SH-SY5Y (cell line): ENCODE measurements around the gene AMHR2.

Experiments
- GATA2 ChIP-seq: IDR thresholded peaks from 2 replicates; pipeline ENCODE4 v1.6.1; 2011; ENCODE audit warnings: mild to moderate bottlenecking, low read depth, low read length
- GATA3 ChIP-seq: IDR thresholded peaks from 2 replicates; pipeline ENCODE4 v1.6.1; 2011; ENCODE audit warnings: low read depth, mild to moderate bottlenecking, low read length, moderate library complexity

The AMHR2 gene

DNA sequence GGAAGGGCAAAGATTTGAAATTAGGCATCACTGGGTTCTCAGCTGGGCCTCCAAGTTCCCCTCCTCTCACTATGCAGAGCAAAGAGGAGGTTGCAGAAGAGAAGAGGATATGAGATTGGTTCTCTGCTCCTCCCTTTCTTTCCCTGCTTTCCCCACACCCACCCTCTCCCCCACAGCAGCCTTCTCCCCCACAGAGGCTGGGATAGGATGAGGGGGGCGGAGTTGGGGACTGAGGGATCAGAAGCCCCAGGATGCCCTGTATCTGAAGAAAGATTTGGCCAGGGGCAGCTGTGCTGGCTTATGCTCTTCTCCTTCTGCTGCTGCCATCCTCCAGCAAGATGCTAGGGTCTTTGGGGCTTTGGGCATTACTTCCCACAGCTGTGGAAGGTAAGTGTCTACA, at the start of gene AMHR2:
Gene AMHR2 (plus strand): TSS at position 259 of the 400 bp plus-strand sequence. CDS start 80 bp downstream, at position 339.
- TF ChIP-seq GATA3 (no peak), GATA2 (no peak)

DNA sequence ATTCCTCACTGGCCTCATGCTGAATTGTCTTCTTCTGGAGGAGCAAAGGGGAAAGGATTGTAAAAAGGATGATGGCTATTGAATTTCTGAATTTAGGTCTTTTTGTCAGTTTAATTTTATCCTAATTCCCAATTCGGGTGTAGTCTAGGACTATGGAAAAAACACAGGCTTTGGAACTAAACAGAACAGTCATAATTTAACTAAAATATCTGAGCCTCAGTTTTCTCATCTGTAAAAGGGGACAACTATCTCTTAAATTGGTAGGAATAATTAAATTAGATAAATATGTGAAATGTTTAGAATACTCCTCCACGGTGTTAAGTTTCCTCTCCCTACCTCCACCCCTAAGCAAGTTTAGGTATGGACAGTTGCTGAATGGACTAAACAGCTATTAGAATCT, 46.9 kb upstream of the AMHR2 start:
- TF ChIP-seq GATA2 (no peak), GATA3 (no peak)

DNA sequence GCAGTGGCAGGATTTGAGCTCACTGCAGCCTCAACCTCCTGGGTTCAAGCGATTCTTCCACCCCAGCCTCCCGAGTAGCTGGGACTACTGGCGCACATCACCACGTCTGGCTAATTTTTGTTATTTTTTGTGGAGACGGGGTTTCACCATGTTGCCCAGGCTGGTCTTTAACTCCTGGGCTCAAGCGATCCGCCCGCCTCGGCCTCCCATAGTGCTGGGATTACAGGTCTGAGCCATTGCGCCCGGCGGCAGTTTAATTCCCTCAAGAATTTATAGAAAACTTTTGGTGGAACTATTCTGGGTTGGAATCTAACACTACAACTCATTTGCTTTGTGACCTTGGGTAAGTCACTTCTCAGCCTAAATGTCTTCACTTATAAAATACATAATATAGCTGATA, 45.4 kb upstream of the AMHR2 start:
- TF ChIP-seq GATA3: no peak
- no peak for TF ChIP-seq GATA2

DNA sequence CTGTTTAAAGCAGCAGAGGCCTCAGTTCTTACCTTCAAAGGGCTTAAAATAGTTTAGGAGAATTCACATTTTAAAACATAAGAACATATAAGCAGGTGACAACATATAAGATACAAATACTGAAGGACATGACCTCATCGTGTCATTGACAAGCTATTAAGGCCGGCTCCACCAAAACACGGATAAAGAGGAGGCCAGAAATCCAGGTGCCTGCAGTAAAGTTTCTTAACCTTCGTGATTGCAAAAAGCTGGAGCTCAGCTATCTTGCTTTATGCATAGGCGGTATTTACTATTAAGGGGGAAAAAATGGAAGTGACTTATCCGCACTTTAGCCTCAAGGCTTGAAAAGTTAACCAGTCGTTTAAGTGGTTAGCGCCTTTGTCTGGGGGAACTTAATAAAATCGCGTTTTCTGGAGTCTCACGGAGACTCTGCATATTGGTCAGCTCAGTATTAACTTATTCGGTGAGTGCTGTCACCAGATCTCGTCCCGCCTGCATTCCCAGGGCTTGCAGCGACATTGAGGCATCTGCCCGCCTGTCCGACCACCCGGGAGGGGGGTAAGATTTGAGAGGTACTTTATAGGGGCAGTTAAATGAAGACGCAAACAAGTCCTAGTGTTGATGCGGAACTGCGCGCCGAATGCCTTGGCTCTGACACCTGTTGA, 44.8 kb upstream of the AMHR2 start:
- TF ChIP-seq GATA2 (no peak), GATA3 (no peak)

DNA sequence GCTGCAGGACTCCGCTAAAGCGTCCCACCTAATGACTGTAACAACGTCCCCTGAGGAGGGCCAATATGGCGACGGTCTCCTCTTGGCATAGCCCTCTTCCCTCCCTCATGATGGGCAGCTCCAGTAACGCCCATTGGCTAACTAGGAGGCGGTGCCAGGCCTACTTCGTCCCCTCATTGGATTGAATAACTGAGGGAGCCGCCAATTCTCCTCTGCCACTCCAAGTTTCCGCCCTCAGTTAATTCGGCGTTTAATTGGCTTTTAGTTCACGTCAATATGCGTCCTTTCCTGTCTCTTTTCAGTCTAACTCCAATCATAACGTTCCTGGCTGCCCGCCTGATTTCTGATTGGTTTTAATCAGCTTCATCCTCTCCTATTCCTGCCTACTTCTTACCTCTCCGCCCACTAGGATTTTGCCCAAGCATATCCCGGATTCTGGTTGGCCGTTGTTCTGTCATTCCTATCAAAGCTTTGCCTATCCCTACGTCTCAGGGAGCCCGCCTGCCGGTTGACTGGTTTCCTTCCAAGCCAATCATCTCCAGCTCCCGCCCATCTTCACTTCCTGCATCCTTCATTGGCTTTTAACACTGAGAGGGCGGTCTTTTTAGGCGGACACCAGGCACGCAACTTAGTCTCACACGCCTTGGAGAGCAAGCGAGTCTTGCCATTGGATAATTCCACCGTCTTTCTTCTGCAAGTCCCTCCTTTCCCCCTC, 44.1 kb upstream of the AMHR2 start:
- no peak for TF ChIP-seq GATA3
- TF ChIP-seq GATA2: no peak

DNA sequence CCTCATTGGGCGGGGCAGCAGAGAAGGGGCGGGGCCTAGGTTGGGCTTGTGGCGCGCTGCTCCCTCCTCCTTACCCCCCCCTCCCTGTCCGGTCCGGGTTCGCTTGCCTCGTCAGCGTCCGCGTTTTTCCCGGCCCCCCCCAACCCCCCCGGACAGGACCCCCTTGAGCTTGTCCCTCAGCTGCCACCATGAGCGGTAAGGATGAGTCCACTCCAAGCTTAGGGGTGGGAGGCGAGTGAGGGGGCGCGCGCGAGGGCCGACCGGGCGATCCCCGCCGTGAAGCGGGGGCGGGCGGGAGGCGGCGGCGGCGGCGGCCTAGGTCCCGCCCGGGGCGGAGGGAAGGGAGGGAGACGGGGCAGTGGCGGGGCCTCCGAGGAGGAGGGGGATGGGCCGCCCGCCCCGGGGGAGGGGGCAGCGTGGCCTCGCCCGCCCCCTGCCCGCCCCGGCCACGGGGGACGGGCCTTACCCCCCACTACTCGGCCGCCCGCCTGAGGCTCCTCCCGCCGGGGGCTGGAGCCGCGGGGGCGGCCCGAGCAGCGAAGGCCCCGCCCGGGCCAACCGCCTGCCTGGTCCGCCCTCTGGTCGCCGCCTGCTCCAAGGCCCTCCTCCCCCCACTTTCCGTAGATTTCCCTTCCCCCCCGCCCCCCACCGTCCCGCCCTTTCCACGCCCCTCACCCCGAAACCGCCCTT, 43.4 kb upstream of the AMHR2 start, which contains the start of gene SP1:
Gene SP1 (plus strand): TSS at position 73 of the 690 bp plus-strand sequence. CDS start 116 bp downstream, at position 189.
- no peak for TF ChIP-seq GATA3
- no peak for TF ChIP-seq GATA2

DNA sequence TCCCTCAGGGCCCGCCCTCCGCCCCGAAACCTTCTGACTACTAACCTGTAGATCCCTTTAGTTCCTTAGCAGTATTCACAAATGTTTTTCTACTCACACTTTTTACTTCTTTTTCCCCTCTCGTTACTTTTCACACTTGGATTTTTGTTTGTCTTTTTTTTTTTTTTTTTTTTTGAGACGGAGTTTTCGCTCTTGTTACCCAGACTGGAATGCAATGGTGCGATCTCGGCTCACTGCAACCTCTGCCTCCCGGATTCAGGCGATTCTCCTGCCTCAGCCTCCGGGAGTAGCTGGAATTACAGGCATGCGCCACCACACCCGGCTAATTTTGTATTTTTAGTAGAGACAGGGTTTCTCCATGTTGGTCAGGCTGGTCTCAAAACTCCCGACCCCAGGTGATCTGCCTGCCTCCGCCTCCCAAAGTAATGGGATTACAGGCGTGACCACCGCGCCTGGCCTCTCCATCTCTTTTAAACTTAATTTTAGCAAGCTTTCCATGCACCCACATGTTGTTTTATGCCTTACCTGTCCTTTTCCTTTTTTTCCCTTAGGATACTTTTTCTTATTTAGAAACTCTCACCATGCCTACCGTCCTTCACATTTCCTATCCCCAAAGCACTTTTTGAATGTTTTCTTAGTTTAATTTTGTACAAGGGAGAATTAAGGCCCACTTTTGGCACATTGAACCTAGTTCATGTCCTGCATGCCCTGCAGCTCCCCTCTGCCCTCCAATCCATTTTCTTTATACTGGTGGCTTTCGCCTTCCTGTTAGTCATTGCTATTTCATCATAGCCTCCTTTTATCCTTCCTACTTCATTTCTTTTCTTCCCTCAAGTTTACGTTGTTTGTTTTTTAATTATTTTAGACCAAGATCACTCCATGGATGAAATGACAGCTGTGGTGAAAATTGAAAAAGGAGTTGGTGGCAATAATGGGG, 42.6 kb upstream of the AMHR2 start:
- no peak for TF ChIP-seq GATA3
- TF ChIP-seq GATA2: no peak

DNA sequence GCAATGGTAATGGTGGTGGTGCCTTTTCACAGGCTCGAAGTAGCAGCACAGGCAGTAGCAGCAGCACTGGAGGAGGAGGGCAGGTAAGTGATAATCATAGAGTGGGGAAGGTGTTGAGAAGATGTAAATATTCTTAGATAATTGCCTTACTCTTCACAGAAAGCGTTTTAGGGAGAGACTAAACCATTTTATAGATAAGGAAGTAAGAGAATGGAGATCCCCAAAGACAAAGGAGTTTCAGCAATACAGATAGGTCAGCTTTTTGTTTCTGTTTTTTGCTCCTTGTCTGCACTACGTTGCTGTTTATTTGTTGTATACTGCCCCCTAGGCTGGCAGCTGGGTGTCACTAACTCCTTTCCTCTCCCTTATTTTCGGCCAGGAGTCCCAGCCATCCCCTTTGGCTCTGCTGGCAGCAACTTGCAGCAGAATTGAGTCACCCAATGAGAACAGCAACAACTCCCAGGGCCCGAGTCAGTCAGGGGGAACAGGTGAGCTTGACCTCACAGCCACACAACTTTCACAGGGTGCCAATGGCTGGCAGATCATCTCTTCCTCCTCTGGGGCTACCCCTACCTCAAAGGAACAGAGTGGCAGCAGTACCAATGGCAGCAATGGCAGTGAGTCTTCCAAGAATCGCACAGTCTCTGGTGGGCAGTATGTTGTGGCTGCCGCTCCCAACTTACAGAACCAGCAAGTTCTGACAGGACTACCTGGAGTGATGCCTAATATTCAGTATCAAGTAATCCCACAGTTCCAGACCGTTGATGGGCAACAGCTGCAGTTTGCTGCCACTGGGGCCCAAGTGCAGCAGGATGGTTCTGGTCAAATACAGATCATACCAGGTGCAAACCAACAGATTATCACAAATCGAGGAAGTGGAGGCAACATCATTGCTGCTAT, 41.7 kb upstream of the AMHR2 start:
- TF ChIP-seq GATA3 (no peak), GATA2 (no peak)

DNA sequence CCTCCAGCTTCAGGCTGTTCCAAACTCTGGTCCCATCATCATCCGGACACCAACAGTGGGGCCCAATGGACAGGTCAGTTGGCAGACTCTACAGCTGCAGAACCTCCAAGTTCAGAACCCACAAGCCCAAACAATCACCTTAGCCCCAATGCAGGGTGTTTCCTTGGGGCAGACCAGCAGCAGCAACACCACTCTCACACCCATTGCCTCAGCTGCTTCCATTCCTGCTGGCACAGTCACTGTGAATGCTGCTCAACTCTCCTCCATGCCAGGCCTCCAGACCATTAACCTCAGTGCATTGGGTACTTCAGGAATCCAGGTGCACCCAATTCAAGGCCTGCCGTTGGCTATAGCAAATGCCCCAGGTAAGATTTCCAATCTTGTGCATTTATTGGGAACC, 40.4 kb upstream of the AMHR2 start:
- TF ChIP-seq GATA3 (no peak), GATA2 (no peak)

DNA sequence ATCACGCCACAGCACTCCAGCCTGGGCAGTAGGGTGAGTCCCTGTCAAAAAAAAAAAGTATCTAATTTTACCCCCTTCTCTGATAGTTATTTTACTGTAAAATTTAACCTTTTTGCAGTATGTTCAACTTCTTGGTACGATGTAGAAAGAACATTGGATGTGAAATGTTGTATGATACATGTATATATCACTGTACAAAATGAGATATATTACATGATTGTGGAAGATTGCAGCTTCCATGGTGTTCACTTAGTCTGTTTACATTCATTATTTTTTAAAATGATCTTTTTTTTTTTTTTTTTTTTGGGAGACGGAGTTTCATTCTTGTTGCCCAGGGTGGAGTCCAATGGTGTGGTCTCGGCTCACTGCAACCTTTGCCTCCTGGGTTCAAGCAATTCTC, 34.7 kb upstream of the AMHR2 start:
- no peak for TF ChIP-seq GATA3
- no peak for TF ChIP-seq GATA2

DNA sequence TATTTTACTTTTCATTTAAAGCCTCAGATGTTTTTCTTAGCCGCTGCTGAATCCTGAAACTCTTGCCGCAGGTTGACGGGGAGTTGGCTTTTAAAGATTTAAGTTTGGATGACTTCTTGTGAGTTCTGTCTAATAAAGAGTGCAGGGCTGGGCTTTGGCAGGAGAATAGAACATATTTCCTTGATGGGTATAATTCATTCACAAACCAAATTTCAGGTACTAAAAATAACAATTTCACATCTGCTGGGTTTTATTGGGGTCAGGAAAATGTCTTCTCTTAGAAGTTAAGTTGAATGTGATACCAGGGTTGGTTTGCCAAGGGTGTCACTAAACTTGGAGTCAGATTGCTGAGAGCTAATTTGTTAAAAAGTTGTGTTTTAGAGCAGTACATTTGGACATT, 34.0 kb upstream of the AMHR2 start:
- TF ChIP-seq GATA2: no peak
- no peak for TF ChIP-seq GATA3

DNA sequence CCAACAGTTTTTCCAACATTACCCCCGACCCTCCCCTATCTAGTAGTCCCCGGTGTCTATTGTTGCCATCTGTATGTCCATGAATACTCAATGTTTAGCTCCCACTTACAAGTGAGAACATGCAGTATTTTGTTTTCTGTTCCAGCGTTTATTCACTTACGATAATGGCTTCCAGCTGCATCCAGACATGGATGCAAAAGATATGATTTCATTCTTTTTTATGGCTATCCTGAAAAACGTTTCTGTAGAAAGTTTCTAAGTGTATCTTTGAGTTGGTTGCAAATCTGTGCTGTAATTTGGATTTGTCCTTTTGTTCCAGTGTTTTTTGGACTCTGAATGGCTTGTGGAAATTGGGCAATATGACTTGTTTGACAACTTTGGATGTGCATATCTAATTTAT, 31.9 kb upstream of the AMHR2 start:
- TF ChIP-seq GATA3: no peak
- TF ChIP-seq GATA2: peak; percentile 24; the same call in 1 of the 2 replicates

DNA sequence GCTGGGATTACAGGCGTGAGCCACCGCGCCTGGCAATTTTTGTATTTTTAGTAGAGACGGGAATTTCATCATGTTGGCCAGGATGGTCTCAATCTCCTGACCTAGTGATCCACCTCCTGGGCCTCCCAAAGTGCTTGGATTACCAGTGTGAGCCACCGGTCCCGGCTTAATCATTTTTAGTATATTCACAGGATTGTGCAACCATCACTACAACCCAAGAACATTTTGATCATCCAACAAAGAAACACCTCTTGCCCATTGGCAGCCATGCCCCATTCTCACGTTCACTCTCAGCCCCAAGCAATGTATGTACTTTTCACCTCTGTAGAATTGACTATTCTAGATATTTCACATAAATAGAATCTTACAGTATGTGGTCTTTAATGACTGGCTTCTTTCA, 23.8 kb upstream of the AMHR2 start:
- no peak for TF ChIP-seq GATA2
- TF ChIP-seq GATA3: no peak

DNA sequence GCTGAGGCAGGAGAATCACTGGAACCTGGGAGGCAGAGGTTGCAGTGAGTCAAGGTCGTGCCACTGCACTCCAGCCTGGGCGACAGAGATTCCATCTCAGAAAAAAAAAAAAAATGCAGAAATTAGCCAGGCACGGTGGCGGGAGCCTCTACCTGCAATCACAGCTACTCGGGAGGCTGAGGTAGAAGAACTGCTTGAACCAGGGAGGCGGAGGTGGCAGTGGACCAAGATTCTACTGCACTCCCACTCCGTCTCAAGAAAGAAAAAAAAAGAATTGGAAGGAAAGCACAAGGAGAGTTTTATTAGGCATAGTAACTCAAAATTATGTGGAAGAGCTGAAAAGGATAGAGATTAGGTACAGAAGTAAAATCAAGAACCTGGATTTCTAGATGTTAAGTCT, 20.8 kb upstream of the AMHR2 start:
- no peak for TF ChIP-seq GATA2
- no peak for TF ChIP-seq GATA3
